AG08396 (cell line): ENCODE results near the gene ZDHHC23.

ENCODE experiments used
- DNase-seq: peaks from one replicate; pipeline ENCODE4 v3.0.0; 2012; ENCODE audit warnings: low spot score, mixed read lengths

ZDHHC23 gene, protein sequence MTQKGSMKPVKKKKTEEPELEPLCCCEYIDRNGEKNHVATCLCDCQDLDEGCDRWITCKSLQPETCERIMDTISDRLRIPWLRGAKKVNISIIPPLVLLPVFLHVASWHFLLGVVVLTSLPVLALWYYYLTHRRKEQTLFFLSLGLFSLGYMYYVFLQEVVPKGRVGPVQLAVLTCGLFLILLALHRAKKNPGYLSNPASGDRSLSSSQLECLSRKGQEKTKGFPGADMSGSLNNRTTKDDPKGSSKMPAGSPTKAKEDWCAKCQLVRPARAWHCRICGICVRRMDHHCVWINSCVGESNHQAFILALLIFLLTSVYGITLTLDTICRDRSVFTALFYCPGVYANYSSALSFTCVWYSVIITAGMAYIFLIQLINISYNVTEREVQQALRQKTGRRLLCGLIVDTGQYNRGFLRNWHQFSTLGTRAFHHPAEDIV

DNA sequence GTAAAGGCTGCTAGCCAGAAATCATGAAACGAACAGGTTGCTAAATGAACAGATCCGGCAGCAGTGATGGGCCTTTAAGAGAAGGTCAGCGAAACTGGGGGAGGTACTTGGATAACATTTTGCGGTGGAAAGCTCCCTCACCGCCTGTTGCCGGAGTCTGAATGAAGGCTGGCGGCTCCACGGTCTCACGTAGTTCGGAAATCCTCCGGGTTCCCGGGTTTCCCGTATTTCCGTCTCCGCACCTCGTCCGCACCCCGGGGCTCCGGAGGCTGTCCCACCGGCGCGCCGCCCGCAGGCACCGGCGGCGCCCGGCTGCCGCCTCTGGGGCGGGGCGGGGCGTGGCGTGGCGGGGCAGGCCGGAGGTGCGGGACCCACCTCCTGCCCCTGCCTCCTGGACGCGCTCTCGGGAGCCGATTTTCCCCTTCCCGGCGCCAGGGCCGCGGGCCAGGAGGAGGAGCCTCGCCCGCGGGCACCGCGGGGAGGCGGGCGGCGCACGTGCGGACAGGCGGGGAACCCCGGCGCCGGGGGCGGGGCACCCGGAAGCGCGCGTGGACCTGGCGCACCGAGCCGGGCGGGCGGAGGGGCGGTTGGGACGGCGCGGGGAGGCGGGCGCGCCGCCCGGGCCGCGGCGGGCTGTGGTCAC, at the start of gene ZDHHC23:
Gene ZDHHC23 (plus strand): TSS at position 642 of the 643 bp plus-strand sequence. CDS start 790 bp downstream, outside the sequence.
- peak; percentile 90 for DNase-seq

DNA sequence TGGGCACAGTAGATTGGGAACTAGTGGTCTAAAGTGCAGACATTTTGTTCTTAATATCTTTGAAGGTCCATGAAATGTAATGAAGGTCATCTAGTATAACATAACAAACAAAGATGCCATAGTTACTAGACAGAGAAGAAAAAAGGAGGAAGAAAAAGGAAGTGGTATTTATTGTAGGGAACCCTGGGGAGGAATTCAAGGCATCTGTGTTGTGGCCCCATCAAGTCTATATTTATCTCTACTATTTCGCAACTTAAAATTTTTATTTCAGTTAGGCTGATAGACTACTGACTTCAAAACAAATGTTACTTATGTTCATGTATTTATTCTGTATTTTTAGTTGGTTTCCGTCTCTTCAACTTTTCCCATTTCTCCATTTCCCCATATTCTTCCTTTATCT, 48.9 kb upstream of the ZDHHC23 start:
- DNase-seq = peak; percentile 12

DNA sequence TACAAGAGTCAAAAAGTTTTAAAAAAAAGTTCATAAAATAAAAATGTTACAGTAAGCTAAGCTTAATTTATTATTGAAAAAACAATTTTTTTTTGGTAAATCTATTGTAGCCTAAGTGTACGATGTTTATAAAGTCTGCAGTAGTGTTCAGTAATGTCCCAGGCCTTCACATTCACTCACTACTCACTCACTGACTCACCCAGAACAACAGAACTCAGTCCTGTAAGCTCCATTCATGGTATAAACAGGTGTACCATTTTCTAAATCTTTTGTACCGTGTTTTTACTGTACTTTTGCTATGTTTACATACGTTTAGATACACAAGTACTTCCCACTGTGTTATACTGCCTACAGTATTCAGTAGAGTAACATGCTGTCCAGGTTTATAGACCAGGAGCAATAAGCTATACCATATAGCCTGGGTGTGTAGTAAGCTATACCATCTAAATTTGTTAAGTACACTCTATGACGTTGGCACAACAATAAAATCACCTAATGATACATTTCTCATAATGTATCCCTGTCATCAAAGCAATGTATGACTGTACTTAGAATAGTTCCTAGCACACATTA, 41.2 kb upstream of the ZDHHC23 start:
- no peak for DNase-seq

DNA sequence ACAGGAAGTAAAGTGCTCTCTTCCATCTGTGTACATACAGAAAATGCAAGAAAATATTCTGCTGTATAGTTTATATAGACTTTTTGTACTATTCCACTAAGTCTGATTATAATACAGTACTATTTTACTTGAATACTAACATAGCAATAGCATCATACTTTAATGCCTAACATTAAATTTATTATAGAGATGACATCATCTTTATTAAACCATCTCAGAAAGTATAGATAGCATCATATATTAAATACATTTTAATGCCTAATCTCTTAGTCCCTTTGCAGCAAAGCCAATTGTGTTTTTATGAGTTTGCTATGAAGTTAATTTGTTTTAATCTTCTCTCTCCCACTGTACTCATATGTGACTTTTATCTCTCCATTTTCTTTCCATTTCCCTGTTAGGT, 39.7 kb upstream of the ZDHHC23 start:
- no peak for DNase-seq

DNA sequence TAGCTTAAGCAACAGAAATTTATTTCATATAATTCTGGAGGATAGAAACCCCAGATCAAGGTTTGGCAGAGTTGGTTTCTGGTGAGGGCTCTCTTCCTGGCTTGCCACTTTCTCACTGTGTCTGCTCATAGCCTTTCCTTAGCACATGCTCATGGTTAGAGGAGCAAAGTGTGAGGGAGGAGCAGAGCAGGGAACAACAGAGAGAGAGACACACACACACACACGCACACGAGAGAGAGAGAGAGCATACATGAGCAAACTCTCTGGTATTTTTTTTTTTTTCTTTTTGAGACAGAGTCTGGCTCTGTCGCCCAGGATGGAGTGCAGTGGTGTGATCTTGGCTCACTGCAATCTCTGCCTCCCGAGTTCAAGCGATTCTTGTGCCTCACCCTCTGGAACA, 36.8 kb upstream of the ZDHHC23 start:
- DNase-seq = no peak

DNA sequence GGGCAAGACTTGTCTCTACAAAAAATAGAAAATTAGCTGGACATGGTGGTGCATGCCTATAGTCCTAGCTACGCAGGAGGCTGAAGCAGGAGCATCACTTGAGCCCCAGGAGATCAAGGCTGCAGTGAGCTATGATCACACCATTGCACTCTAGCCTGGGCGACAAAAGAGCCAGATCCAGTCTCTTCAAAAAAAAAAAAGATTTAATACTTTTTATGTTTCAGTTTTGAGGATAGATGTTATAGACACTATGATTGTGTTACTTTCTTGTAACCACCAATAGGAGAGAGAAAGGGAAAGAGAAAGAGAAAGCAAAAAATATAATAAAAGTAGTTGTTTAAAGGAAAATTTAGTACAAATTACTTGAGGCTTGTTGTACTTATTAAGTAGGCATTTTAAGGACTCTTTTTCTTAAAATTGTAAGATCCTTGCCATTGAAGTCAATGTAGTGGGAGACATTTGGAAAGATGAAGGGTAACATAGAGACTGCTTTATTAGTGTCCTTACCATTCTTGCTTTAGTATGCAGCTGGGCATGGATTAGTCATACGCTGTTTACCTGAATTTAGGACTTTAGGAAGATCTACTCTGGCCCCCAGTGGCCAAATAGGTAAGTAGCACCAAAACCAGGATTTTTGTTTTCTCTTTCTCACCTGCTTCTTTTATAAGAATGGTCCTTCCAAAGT, 35.1 kb upstream of the ZDHHC23 start:
- peak; percentile 30 for DNase-seq

DNA sequence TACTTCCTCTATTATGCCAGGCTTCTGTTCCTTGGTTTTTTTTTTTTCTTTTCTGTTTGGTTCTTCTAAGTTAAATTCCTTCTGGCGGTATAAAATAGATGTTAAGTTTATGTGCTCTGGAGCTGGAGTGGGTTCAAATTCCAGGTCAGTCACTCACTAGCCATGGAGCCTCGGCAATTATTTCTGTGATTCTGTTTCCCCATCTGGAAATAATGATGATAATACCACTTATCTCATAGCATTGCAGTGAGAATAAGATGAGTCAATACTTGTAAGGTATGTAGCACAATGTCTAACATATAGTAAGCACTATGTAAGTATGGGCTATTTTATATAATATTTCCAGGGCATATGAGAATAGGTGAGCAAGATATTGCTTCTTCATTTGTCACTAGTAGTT, 33.2 kb upstream of the ZDHHC23 start:
- peak; percentile 14 for DNase-seq

DNA sequence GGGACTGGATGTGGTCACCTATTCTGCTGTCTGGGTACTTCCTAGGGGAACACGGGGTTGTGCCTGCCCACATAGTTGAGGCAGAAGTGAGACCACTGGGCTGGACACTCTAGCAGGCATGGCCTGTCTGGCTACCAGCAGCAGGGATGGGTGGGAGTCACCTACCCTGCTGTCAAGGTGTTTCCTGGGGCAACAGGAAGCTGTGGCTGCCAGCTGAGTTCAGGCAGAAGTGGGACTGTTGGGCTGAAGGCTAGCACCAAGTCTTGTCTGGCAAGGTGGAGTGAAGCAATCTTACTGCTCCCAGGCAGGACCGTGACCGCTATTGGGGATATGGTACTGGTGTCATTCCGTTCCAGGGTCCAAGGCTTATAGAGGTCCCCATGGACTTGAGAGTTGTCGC, 20.3 kb upstream of the ZDHHC23 start:
- DNase-seq = no peak

DNA sequence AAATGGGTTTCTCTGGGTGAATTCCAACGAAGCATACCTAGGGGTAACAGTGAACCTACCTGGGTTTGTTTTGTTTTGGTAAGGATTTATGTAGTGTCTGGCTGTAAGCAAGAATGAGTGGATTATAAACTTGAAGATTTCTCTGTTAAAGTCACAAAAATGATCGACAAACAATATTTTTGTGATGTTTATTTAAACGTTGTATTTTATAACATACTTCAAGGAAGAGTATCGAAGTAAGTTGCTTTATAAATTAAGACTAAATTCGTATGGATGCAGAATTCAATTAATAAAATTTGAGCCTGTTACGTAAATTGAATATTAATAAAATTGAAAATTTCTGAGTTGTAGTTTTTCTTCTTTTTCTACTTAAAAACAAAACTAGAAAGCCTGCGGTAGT, 982 bp upstream of the ZDHHC23 start:
- DNase-seq = no peak

DNA sequence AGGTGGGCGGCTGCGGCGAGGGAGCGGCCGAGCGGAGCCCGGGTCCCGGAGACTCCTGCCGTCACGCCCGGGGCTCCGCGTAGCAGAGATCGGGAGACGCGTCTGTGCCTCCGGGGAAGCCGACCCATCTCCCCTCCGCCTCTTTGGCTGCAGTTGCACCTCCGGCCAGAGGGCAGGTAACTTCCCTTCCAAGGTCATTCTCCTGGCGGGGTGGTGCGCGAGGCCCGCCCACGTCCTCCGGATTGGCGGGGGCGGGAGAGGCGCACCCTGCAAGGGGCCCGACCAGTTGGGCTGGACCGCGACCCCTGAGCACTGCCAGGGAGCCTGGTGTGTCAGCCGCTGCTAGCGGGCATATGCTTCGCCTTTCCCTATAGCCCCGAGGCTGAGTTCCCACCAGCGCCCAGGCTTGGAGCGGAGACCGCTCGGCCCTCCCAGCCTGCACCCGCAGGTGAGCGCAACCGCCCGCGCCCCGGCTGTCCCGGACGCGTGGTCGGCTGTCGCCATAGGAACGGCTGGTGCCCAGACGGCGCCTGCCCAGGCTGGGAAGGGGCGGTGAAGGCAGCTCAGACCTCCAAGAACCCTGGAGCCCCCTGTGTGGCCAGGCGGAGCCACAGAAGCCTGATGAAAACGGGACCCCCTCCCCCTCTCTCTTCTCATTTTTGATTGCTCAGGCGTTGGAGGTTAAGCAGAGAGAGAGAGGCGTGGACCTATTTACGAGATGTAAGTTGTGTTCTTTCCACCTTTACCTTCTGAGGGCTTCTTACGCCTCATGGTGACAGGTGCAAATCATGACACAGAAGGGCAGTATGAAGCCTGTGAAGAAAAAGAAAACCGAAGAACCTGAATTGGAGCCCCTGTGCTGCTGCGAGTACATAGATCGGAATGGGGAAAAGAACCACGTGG, 453 bp downstream of the ZDHHC23 start:
- DNase-seq = no peak

DNA sequence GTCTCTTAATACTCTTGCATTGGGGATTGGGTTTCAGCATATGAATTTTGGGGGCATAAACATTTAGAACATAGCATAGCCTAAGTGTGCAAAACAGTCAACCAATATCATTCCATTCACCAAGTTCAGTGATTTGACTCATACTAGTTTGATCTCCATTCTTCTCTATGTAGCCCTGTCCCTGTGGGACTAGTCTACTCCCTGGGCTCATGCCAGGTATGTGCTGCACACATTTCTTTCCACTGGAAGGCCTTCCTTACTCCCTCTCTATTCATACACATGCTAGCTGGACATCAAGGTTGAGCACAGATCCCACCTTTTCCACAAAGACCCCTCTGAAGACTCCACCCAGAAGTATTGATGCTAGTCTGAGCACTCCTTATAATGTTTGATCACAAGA, 5.1 kb downstream of the ZDHHC23 start:
- DNase-seq = no peak

DNA sequence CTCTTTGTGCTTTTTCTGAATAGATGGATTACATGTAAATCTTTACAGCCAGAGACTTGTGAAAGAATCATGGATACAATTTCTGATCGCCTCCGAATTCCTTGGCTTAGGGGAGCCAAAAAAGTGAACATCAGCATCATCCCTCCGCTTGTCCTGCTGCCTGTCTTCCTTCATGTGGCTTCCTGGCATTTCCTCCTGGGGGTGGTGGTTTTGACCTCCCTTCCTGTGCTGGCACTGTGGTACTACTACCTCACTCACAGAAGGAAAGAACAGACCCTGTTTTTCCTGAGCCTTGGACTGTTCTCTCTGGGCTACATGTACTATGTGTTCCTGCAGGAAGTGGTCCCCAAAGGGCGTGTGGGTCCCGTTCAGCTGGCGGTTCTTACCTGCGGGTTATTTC, 5.9 kb downstream of the ZDHHC23 start:
- DNase-seq = no peak

DNA sequence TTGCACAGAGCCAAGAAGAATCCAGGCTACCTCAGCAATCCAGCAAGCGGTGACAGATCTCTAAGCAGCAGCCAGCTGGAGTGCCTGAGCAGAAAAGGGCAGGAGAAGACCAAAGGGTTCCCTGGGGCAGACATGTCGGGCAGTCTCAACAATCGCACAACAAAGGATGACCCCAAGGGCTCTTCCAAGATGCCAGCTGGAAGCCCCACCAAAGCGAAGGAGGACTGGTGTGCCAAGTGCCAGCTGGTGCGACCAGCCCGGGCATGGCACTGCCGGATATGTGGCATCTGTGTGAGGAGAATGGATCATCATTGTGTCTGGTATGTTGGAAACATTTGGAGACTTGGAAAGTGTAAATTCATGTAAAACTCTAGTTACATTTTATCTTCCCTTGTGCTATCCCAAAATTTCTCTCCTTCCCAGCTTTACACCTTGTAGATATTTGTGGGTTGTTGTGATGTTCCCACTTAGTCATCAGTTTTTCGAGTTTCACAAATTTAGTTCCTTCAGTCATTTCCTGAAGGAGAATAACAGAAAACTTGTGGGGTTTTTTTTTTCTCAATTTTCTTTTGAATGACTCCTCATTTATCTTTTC, 6.4 kb downstream of the ZDHHC23 start:
- DNase-seq = no peak

DNA sequence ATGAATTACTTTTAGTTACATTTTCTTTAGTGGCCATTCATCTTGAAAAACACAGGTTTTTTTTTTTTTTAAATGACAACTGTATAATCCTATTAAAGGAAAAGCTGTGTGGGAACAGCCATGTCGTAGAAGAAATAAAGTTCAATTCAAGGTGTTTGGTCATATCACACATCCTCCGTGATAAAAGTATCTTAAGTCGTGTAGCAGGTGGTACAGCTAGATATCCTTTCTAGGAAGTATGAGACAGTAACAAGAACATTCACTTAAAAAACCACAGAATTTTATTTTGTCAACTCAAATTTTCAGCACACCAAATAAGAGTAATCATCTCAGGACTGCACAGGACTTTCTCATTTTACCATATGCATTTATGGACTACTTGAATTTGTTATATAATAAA, 16.1 kb downstream of the ZDHHC23 start:
- DNase-seq = no peak

DNA sequence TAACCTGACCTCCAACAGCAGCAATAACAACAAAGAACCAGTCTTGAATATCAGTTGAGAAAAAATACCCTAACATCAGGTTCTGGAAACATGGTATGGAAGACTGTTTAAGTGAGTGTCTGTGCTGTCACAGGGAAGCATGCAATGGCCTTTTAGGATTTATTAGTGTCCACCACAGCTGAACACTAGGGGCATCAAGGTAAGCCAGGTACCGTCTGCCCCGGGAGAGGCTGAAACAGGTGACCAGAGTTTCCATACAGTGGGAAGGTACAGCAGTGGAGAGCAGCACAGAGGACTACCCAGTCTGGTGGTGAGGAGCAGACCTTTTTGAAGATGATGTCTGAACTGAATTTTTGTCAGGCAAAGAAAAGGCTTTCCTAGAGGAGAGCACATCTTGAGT, 18.4 kb downstream of the ZDHHC23 start:
- DNase-seq = no peak

DNA sequence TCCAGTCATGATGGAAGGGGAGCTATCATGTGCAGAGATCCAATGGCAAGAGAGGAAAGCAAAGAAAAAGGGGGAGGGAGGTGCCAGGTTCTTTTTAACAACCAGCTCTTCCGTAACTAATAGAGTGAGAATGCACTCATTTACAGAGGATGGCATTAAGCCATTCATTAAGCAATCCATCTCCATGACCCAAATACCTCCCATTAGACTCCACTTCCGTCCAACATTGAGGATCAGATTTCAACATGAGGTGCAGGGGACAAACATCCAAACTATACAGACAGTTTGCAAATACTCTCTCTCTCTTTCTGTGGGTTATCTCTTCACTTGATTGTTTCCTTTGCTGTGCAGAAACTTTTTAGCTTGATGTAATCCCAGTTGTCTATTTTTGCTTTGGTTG, 21.2 kb downstream of the ZDHHC23 start:
- no peak for DNase-seq

DNA sequence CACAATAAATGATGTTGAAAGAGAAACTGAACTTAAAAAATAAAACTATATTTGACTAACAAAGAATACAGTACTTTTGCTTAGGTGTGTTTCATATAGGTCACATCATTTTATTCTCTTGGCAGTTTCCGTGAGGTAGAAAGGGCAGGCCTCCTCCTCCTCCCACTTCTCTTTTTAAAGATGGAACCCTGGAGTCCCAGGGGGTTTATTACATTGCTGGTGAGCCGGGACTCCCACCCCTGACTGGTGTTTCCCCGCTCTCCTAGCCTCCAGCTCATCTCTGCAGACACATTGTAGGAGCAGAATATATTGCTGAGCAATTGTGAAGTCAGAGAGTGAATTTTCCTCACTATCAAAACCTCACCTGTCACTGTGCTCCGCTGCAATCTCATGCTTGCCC, 30.0 kb downstream of the ZDHHC23 start:
- DNase-seq = no peak

DNA sequence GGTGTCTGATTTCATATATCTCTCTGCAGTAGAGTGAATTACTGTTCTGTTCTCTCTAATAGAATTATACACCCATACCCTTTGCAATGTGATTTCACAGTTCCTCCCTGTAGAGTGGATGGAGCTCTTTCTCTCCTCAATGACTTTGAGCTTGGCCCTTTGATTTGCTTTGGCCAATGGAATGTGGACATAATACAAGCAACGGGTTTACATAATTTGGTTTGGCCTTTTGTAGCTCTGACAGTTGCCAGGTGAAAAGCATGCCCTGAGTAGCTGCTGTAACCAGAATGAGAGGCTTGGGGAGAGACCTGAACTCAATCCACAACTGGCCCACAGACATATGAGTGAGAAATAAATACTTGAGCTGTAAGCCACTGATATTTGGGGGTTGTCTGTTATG, 32.1 kb downstream of the ZDHHC23 start:
- no peak for DNase-seq

DNA sequence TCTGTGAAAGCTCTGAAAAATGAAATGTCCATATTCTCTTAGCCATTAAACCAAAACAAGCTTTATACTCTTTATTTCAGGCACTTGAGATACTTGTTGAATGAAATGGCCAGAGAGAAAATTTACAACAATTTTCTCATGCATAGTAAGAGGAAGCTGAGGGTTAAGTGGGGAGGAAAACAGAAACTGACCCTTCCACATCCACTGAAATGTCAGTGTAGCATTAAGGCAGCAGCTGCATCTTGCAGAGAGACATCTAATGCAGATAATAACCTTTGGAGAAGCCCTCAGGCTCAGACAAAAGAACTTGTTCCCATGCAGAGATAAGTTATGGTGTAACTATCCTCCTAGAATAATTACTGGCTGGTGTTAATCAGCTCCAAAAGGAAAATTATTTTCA, 34.0 kb downstream of the ZDHHC23 start:
- no peak for DNase-seq

DNA sequence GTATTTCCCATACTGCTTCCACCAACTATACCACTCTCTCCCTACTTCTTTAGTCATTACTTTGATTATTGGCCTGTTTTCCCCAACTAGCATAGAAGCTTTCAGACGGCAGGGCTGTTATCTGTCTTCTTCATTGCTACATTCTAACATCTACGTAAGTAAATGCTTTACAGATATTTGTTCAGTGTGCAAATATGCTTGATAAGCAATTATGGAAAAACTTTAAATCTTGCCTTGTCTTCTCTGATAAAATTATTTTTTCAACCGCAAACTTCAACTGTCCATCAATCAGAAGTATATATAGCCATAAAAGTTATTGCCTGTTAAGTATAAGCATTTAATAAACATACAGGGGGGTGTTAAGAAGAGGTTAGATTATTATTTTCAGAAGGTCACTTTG, 35.7 kb downstream of the ZDHHC23 start:
- DNase-seq = no peak

DNA sequence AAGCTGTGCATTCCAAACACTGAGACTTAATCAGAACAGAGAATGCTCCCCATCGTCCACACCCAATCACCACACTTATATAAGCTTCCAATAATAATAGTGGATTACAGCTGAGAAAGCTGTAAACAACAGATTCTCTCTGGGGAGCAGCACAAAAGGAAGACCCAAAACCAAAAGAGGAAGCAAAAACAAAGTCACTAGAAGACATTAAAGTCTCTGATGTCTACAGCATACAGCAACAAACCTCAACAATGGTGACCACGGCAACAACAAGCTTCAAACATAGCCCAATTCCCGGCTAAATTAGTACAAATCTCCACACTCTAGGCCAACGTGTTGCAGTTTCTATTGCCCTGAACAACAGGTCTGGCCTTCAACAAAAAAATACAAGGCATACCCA, 37.7 kb downstream of the ZDHHC23 start:
- DNase-seq = no peak
